Ovary (tissue), 3 donors: ENCODE results near the gene FLOT2.

Experiments
- CTCF ChIP-seq, 3 donors: fragments of 450-650 bp in 2 of 3; fragments of 200-600 bp in 1 of 3; IDR thresholded peaks; one replicate each; pipeline versions ENCODE4 v1.5.1 to v1.8.0; 2016 to 2022; ENCODE audit warnings: antibody characterized with exemption in 3 of 3, mild to moderate bottlenecking in 1 of 3
- EP300 ChIP-seq: sonication (generic); formaldehyde crosslinking; IDR thresholded peaks from one replicate; pipeline ENCODE4 v1.6.1; 2017; ENCODE audit warnings: antibody characterized with exemption
- POLR2A ChIP-seq: fragments of 450-650 bp; IDR thresholded peaks from one replicate; pipeline ENCODE4 v1.6.1; 2017; ENCODE audit warnings: antibody characterized with exemption, mild to moderate bottlenecking, moderate library complexity
- donor health status: DM: no; HTN: no; CAD: no.

DNA sequence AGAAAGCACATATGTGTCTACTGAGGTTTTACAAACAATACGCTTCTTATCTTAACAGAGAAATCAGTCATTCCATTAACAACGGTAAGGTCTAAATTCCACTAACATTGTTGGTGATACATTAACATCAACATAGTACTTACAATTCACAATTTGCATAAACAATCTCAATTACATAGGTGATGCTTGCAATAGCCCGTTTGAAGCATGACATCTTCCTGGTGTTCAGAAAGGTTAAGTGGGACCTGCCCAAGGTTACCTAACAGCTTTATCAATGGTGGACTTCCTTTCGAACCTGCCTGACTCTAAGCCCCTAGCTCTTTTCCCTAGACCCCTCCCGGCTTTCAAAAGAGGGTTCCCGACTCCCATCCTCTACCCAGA, 55.6 kb downstream of the FLOT2 start:
- no peak for TF ChIP-seq CTCF (IDR thresholded peaks at IDR 0.05)
- no peak for TF ChIP-seq POLR2A
- TF ChIP-seq EP300, result no peak
